Caco-2 (cell line): Measurements from ENCODE around the gene PGRMC1. TPM values are rescaled to one million over a fixed set of nuclear protein-coding genes. Genes with fewer than 3 reads are reported as not detected.

Source experiments
- BruUV-seq: library from RNA; stranded (reverse); fragments of 400-500 nt; replicated peaks from 2 replicates; lab custom pipeline; 2021; lab: Mats Ljungman, UMichigan
- CTCF ChIA-PET: fragments of 300-600 bp; sonication (Branson Sonifier 250); formaldehyde crosslinking; loops from one replicate; lab custom pipeline; 2022; ENCODE audit warnings: antibody characterized with exemption; lab: Charles Lee
- POLR2A ChIA-PET: fragments of 300-600 bp; sonication (Branson Sonifier 250); formaldehyde crosslinking; loops from one replicate; lab custom pipeline; 2022; ENCODE audit warnings: antibody characterized with exemption; lab: Charles Lee
- DNase-seq, 2 experiments: peaks; one replicate each; pipeline versions ENCODE4 v3.0.0 to v3.0.0-alpha.2; 2020 to 2022
- H3K27me3 ChIP-seq: replicated peaks from 2 replicates; pipeline ENCODE4 v1.6.0; 2011; ENCODE audit warnings: low read length; ENCODE audit not compliant: control insufficient read depth, insufficient read depth
- H3K36me3 ChIP-seq: 2 replicates; pipeline ENCODE4 v1.5.1; 2011; ENCODE audit warnings: low read length; ENCODE audit not compliant: control insufficient read depth, insufficient read depth
- H3K4me1 ChIP-seq: fragments of 250-450 bp; sonication (Bioruptor Pico); 2 replicates; pipeline ENCODE4 v1.5.1; 2020; ENCODE audit warnings: mild to moderate bottlenecking
- H3K4me3 ChIP-seq: 2 replicates; pipeline ENCODE4 v1.5.1; 2011; ENCODE audit warnings: low read depth, mild to moderate bottlenecking, control low read depth, low read length
- H3K9me3 ChIP-seq: fragments of 250-450 bp; sonication (Bioruptor Pico); 2 replicates; pipeline ENCODE4 v1.5.1; 2020; ENCODE audit warnings: mild to moderate bottlenecking, moderate library complexity
- H3K27ac Mint-ChIP-seq: one replicate; pipeline ENCODE4 v1.8.0; 2022; ENCODE audit warnings: mixed read lengths; ENCODE audit not compliant: unreplicated experiment
- H3K27me3 Mint-ChIP-seq: one replicate; pipeline ENCODE4 v1.8.0; 2022; ENCODE audit warnings: mixed read lengths; ENCODE audit not compliant: insufficient read depth, unreplicated experiment
- H3K36me3 Mint-ChIP-seq: one replicate; pipeline ENCODE4 v1.8.0; 2022; ENCODE audit warnings: mild to moderate bottlenecking, mixed read lengths; ENCODE audit not compliant: insufficient read depth, unreplicated experiment
- H3K4me1 Mint-ChIP-seq: one replicate; pipeline ENCODE4 v1.8.0; 2022; ENCODE audit warnings: low read depth, mixed read lengths; ENCODE audit not compliant: unreplicated experiment
- H3K4me3 Mint-ChIP-seq: one replicate; pipeline ENCODE4 v1.8.0; 2022; ENCODE audit warnings: mild to moderate bottlenecking, moderate library complexity, mixed read lengths; ENCODE audit not compliant: unreplicated experiment
- H3K9me3 Mint-ChIP-seq: one replicate; pipeline ENCODE4 v1.8.0; 2022; ENCODE audit warnings: mixed read lengths; ENCODE audit not compliant: unreplicated experiment
- intact Hi-C: fragments of 100-400 bp; cut with micrococcal nuclease; formaldehyde crosslinking; loops from one replicate; pipeline ENCODE4 v1.10.0; 2022; ENCODE audit not compliant: unreplicated experiment
- total RNA-seq: library from RNA; stranded (reverse); gene quantifications from 2 replicates; pipeline ENCODE4 v1.2.3, GENCODE V29; 2022
- TF ChIP-seq, protein P1 (sequence below), 2 experiments: fragments of 200-600 bp in 1 of 2; IDR thresholded peaks; 1 replicate in 1 of 2; 2 replicates in 1 of 2; pipeline versions ENCODE4 v1.5.1 to v1.8.0; 2011 to 2022; ENCODE audit warnings: antibody characterized with exemption in 1 of 2, control low read depth in 1 of 2, inconsistent platforms in 1 of 2, low read depth in 1 of 2, low read length in 1 of 2, mild to moderate bottlenecking in 1 of 2, moderate library complexity in 1 of 2; ENCODE audit not compliant: insufficient read depth in 1 of 2, severe bottlenecking in 1 of 2, unreplicated experiment in 1 of 2

PGRMC1 gene
- total RNA-seq, 1 experiment from 2014 or later = 107 TPM

DNA sequence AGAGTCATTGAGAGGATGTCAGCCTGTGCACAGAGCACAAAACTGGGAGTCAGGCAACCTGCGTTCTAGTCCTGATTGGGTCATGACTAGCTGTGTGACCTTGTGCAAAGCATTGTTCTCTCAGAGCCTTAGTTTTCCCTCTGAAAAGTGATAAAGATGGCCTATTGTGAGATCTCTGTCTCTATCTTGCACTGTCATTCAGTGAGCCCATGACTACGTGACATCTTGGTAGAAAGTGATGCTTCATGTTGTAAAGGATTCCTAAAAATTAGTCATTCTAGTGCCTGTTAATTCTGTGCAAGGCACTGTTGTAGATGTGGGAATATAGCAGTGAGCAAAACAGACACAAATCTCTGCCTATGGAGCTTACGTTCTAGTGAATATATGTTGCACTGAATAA, 2.5 kb downstream of the PGRMC1 start:
- H3K27me3 Mint-ChIP-seq = peaks cover 6% of the 10 kb centered on the region
- peaks cover 24% of the 10 kb centered on the region for H3K36me3 Mint-ChIP-seq
- no peak overlapping the region for H3K4me3 ChIP-seq
- BruUV-seq = no TSS peak
- intact Hi-C loops = no loop called here
- H3K27me3 ChIP-seq = no peaks in the 10 kb centered on the region
- H3K4me3 Mint-ChIP-seq = no peak overlapping the region
- no peak overlapping the region for H3K27ac Mint-ChIP-seq
- ChIA-PET CTCF (no interaction called here), POLR2A (no interaction called here)
- no peaks in the 10 kb centered on the region for H3K9me3 ChIP-seq
- H3K36me3 ChIP-seq = no peaks in the 10 kb centered on the region; the same call in 1 of the 2 replicates
- TF ChIP-seq, protein P1, sequence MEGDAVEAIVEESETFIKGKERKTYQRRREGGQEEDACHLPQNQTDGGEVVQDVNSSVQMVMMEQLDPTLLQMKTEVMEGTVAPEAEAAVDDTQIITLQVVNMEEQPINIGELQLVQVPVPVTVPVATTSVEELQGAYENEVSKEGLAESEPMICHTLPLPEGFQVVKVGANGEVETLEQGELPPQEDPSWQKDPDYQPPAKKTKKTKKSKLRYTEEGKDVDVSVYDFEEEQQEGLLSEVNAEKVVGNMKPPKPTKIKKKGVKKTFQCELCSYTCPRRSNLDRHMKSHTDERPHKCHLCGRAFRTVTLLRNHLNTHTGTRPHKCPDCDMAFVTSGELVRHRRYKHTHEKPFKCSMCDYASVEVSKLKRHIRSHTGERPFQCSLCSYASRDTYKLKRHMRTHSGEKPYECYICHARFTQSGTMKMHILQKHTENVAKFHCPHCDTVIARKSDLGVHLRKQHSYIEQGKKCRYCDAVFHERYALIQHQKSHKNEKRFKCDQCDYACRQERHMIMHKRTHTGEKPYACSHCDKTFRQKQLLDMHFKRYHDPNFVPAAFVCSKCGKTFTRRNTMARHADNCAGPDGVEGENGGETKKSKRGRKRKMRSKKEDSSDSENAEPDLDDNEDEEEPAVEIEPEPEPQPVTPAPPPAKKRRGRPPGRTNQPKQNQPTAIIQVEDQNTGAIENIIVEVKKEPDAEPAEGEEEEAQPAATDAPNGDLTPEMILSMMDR (IDR thresholded peaks at IDR 0.05; ENCODE audit: insufficient read depth in 1 of 2, low read depth in 1 of 2, low read length in 1 of 2, severe bottlenecking in 1 of 2, unreplicated experiment in 1 of 2) = no peak
- no peaks in the 10 kb centered on the region for H3K4me1 ChIP-seq
- H3K4me1 Mint-ChIP-seq = peaks cover 16% of the 10 kb centered on the region
- no peak for DNase-seq
- H3K9me3 Mint-ChIP-seq = no peaks in the 10 kb centered on the region

DNA sequence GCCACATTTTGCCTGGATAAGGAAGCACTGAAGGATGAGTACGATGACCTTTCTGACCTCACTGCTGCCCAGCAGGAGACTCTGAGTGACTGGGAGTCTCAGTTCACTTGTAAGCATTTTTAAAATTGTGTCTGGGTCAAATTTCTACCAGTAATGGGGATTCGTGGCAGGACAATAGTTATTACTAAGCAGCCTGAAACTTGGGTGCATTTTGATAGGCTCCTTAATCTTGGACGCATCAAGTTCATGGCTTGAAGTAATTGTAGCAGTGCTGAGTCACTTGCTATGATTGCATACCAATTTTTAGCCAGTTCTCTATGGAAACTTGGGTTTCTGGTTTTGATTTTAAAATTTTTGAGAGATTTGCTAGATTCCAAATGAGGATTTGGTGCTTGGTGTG, 4.3 kb downstream of the PGRMC1 start:
- BruUV-seq = no TSS peak
- no peaks in the 10 kb centered on the region for H3K9me3 Mint-ChIP-seq
- intact Hi-C loops = no loop called here
- TF ChIP-seq, protein P1 (IDR thresholded peaks at IDR 0.05; ENCODE audit: insufficient read depth in 1 of 2, low read depth in 1 of 2, low read length in 1 of 2, severe bottlenecking in 1 of 2, unreplicated experiment in 1 of 2) = no peak
- H3K4me1 Mint-ChIP-seq = peaks cover 14% of the 10 kb centered on the region
- Histone ChIP-seq H3K27me3 (no peaks in the 10 kb centered on the region), H3K4me3 (no peak overlapping the region), H3K4me1 (no peaks in the 10 kb centered on the region), H3K9me3 (no peaks in the 10 kb centered on the region), H3K36me3 (no peaks in the 10 kb centered on the region; the same call in 1 of the 2 replicates)
- H3K27me3 Mint-ChIP-seq = peaks cover 3% of the 10 kb centered on the region
- H3K4me3 Mint-ChIP-seq = no peak overlapping the region
- DNase-seq = no peak
- H3K36me3 Mint-ChIP-seq = peaks cover 33% of the 10 kb centered on the region
- POLR2A ChIA-PET = no interaction called here
- CTCF ChIA-PET = no interaction called here
- no peak overlapping the region for H3K27ac Mint-ChIP-seq

DNA sequence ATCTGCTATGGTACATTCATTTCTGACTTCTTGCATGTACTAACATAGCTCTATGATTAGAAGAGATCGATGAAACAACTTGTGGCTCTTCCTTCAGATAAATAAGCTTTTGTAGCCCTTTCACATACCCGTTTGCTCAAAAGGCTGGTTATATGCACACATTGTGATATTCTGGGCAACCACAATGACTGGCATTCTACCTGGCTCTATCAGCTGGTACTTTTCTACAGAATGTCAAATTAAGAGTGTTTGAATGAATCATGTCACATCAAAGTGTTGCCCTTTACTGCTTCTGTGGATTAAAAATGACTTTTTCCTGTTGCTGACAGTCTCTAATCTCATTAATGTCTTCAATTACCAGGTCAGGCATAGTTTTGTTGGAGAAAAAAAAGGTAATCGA, 11.6 kb downstream of the PGRMC1 start:
- no peaks in the 10 kb centered on the region for H3K36me3 ChIP-seq
- no peaks in the 10 kb centered on the region for H3K4me1 ChIP-seq
- H3K4me1 Mint-ChIP-seq = no peaks in the 10 kb centered on the region
- no peaks in the 10 kb centered on the region for H3K9me3 ChIP-seq
- H3K27me3 Mint-ChIP-seq = no peaks in the 10 kb centered on the region
- intact Hi-C loops = no loop called here
- peaks cover 17% of the 10 kb centered on the region for H3K36me3 Mint-ChIP-seq
- no TSS peak for BruUV-seq
- H3K27ac Mint-ChIP-seq = no peak overlapping the region
- ChIA-PET CTCF (interaction anchor here (0.5 kb wide), 1 partner anchor 218 kb away, joined by 3 read pairs; no protein-coding TSS in a partner anchor), POLR2A (no interaction called here)
- H3K27me3 ChIP-seq = no peaks in the 10 kb centered on the region
- no peak overlapping the region for H3K4me3 Mint-ChIP-seq
- H3K4me3 ChIP-seq = no peak overlapping the region
- no peaks in the 10 kb centered on the region for H3K9me3 Mint-ChIP-seq
- TF ChIP-seq, protein P1 (IDR thresholded peaks at IDR 0.05; ENCODE audit: insufficient read depth in 1 of 2, low read depth in 1 of 2, low read length in 1 of 2, severe bottlenecking in 1 of 2, unreplicated experiment in 1 of 2) = no peak
- no peak for DNase-seq
